GM12878 (cell line): ENCODE measurements around the gene DOCK1. TPM values are rescaled to one million over a fixed set of nuclear protein-coding genes. Genes with fewer than 3 reads are reported as not detected.

ENCODE experiments used
- ATAC-seq: fragments of 200-7000 bp; cut with Tn5 transposase; 3 replicates; pipeline ENCODE4 v1.9.1; 2020; ENCODE audit warnings: mild to moderate bottlenecking, moderate library complexity
- BruUV-seq: library from RNA; stranded (reverse); fragments of 400-500 nt; replicated peaks from 2 replicates; lab custom pipeline; 2021; lab: Mats Ljungman, UMichigan
- CTCF ChIA-PET: fragments of 300-600 bp; sonication (Branson Sonifier 250); formaldehyde crosslinking; extraction: SDS; loops from one replicate; lab custom pipeline; 2021; ENCODE audit warnings: inconsistent platforms; lab: Yijun Ruan, JAX
- POLR2A ChIA-PET: fragments of 350-600 bp; formaldehyde crosslinking; extraction: SDS; loops from one replicate; lab custom pipeline; 2021; ENCODE audit warnings: inconsistent platforms; lab: Charles Lee
- RAD21 ChIA-PET: fragments of 300-600 bp; sonication (Branson Sonifier 250); formaldehyde crosslinking; loops from one replicate; lab custom pipeline; 2023; ENCODE audit warnings: antibody characterized with exemption; ENCODE audit not compliant: unreplicated experiment; lab: Charles Lee
- SMC1A ChIA-PET: fragments of 300-600 bp; sonication (Branson Sonifier 250); formaldehyde crosslinking; loops from one replicate; lab custom pipeline; 2023; ENCODE audit not compliant: unreplicated experiment, uncharacterized antibody; lab: Charles Lee
- DNase-seq: peaks from one replicate; pipeline ENCODE4 v3.0.0-alpha.2; 2011; ENCODE audit warnings: low read depth, low spot score
- FAIRE-seq: peaks from 3 replicates; lab custom pipeline; 2011; peaks lifted over from hg19 to GRCh38; lab: Jason Lieb, UNC
- H2AFZ ChIP-seq: 2 replicates; pipeline ENCODE4 v1.6.0; 2011; ENCODE audit warnings: low read depth, low read length, control low read depth; ENCODE audit not compliant: control insufficient read depth
- H3K27ac ChIP-seq: 2 replicates; pipeline ENCODE4 v1.5.1; 2011; ENCODE audit warnings: control low read depth; ENCODE audit not compliant: control insufficient read depth, insufficient read depth
- H3K27me3 ChIP-seq, 2 experiments: replicated peaks in 1 of 2; 2 replicates each; pipeline versions ENCODE4 v1.6.0 to v1.6.1; 2011; ENCODE audit warnings: low read length in 1 of 2; ENCODE audit not compliant: control insufficient read depth in 2 of 2, insufficient read depth in 2 of 2
- H3K36me3 ChIP-seq, 2 experiments: 2 replicates each; pipeline ENCODE4 v1.5.1; 2011; ENCODE audit warnings: low read length in 1 of 2; ENCODE audit not compliant: control insufficient read depth in 2 of 2, insufficient read depth in 2 of 2
- H3K4me1 ChIP-seq: 2 replicates; pipeline ENCODE4 v1.6.1; 2011; ENCODE audit warnings: mild to moderate bottlenecking, low read length, moderate library complexity, mixed read lengths; ENCODE audit not compliant: control insufficient read depth, insufficient read depth
- H3K4me2 ChIP-seq: 2 replicates; pipeline ENCODE4 v1.6.0; 2011; ENCODE audit warnings: control low read depth; ENCODE audit not compliant: control insufficient read depth, insufficient read depth
- H3K4me3 ChIP-seq: fragments of 200-600 bp; sonication (generic); 2 replicates; pipeline ENCODE4 v1.5.1; 2016
- H3K79me2 ChIP-seq: 2 replicates; pipeline ENCODE4 v1.6.0; 2011; ENCODE audit warnings: low read length; ENCODE audit not compliant: control insufficient read depth, insufficient read depth
- H3K9ac ChIP-seq: 2 replicates; pipeline ENCODE4 v1.8.0; 2011; ENCODE audit warnings: low read length, control low read depth, mixed read lengths; ENCODE audit not compliant: control insufficient read depth, insufficient read depth
- H3K9me3 ChIP-seq: replicated peaks from 3 replicates; pipeline ENCODE4 v1.5.1; 2011; ENCODE audit warnings: mild to moderate bottlenecking, low read length; ENCODE audit not compliant: control insufficient read depth, insufficient read depth
- H4K20me1 ChIP-seq: 2 replicates; pipeline ENCODE4 v1.6.0; 2011; ENCODE audit not compliant: control insufficient read depth, insufficient read depth
- CHD4 ChIP-seq: fragments of 200-600 bp; sonication (generic); IDR thresholded peaks from 2 replicates; pipeline ENCODE4 v1.6.1; 2016; ENCODE audit warnings: mild to moderate bottlenecking
- CREM ChIP-seq: IDR thresholded peaks from 2 replicates; pipeline ENCODE4 v1.6.1; 2014; ENCODE audit warnings: antibody characterized with exemption, low read depth
- JUNB ChIP-seq: IDR thresholded peaks from 2 replicates; pipeline ENCODE4 v1.6.1; 2016; ENCODE audit warnings: antibody characterized with exemption, mild to moderate bottlenecking
- JUND ChIP-seq: IDR thresholded peaks from 2 replicates; pipeline ENCODE4 v1.6.1; 2012; ENCODE audit warnings: low read depth, mild to moderate bottlenecking, low read length, improper control_type of control experiment, moderate library complexity
- NR2C1 ChIP-seq: fragments of 450-650 bp; IDR thresholded peaks from 2 replicates; pipeline ENCODE4 v1.6.1; 2017; ENCODE audit warnings: antibody characterized with exemption, mild to moderate bottlenecking, moderate library complexity
- NR2C2 ChIP-seq: IDR thresholded peaks from 2 replicates; pipeline ENCODE4 v1.6.1; 2011; ENCODE audit warnings: borderline replicate concordance, low read depth; ENCODE audit not compliant: control insufficient read depth, insufficient read length
- NR2F1 ChIP-seq: fragments of 450-650 bp; conservative IDR thresholded peaks from 2 replicates; pipeline ENCODE4 v1.6.1; 2017; ENCODE audit warnings: mild to moderate bottlenecking
- RAD51 ChIP-seq: fragments of 450-650 bp; IDR thresholded peaks from 2 replicates; pipeline ENCODE4 v1.6.1; 2016; ENCODE audit warnings: moderate library complexity, mild to moderate bottlenecking, inconsistent platforms
- SP1 ChIP-seq: IDR thresholded peaks from one replicate; pipeline ENCODE4 v1.6.1; 2011; ENCODE audit warnings: low read depth, low read length
- SUPT20H ChIP-seq: IDR thresholded peaks from 2 replicates; pipeline ENCODE4 v1.6.1; 2011; ENCODE audit warnings: low read depth, mild to moderate bottlenecking, low read length, moderate library complexity, borderline replicate concordance; ENCODE audit not compliant: control insufficient read depth
- YY1 ChIP-seq: IDR thresholded peaks from 2 replicates; pipeline ENCODE4 v1.6.1; 2011; ENCODE audit warnings: low read depth, mild to moderate bottlenecking, low read length
- ZBTB11 ChIP-seq: fragments of 450-650 bp; formaldehyde crosslinking; IDR thresholded peaks from 2 replicates; pipeline ENCODE4 v1.5.0; 2022; ENCODE audit warnings: mild to moderate bottlenecking, missing genetic modification characterization
- ZBTB40 ChIP-seq: fragments of 450-650 bp; IDR thresholded peaks from 2 replicates; pipeline ENCODE4 v1.6.1; 2016; ENCODE audit warnings: mild to moderate bottlenecking, moderate library complexity, borderline replicate concordance
- ZNF592 ChIP-seq: fragments of 450-650 bp; IDR thresholded peaks from 2 replicates; pipeline ENCODE4 v1.6.1; 2017; ENCODE audit warnings: mild to moderate bottlenecking, moderate library complexity
- WGBS: methylation state at CpG from one replicate; pipeline ENCODE4 v1.1.6; 2016; ENCODE audit warnings: low lambda C conversion rate; ENCODE audit not compliant: insufficient replicate concordance, insufficient coverage; ENCODE audit errors: missing lambda C conversion rate; 5-methylcytosine and 5-hydroxymethylcytosine counted together
- in situ Hi-C: fragments of 300-500 bp; cut with MboI; formaldehyde crosslinking; loops from 9 replicates; pipeline ENCODE4 v1.14.3; 2018; ENCODE audit warnings: mixed read lengths
- intact Hi-C: fragments of 100-400 bp; cut with micrococcal nuclease; formaldehyde crosslinking; loops from one replicate; pipeline ENCODE4 v1.14.2; 2022; ENCODE audit not compliant: unreplicated experiment
- polyA plus RNA-seq, 11 experiments: library from polyadenylated mRNA; depleted of rRNA in 4 of 11; unstranded in 6 of 11; stranded (reverse) in 5 of 11; fragments of >200 nt; fragmentation: Nextera tagmentation in 4 of 11; fragmentation: Illumina TruSeq in 1 of 11; extraction: Ambion mirVana in 4 of 11; extraction: Trizol in 1 of 11; gene quantifications; 1 replicate in 1 of 11; 2 replicates in 10 of 11; pipeline versions ENCODE4 v1.2.1 to v1.2.3, GENCODE V29; 2011 to 2016; ENCODE audit warnings: inconsistent platforms in 2 of 11, missing spikeins in 2 of 11, low read depth in 1 of 11
- total RNA-seq, 4 experiments: library from RNA; depleted of rRNA in 3 of 4; stranded (reverse); fragments of >200 nt in 3 of 4; fragmentation: Illumina TruSeq in 1 of 4; extraction: Trizol in 1 of 4; gene quantifications; 2 replicates each; pipeline versions ENCODE4 v1.2.1 to v1.2.3, GENCODE V29; 2013 to 2021

The DOCK1 gene
- total and polyA plus RNA-seq, 10 of the 15 experiments (the other 5 are each of a cell fraction or from before 2014, with no cell fraction given), result 0.05 to 0.18 TPM; not detected in 8

- no peak overlapping the region for H3K4me3 ChIP-seq
- DNase-seq, result no peak
- ChIA-PET POLR2A (no interaction called here), SMC1A (no interaction called here)
- H3K36me3 ChIP-seq, result no peaks in the 10 kb centered on the region
- intact Hi-C loops, result no loop called here
- BruUV-seq, result no TSS peak
- H3K27me3 ChIP-seq, result no peaks in the 10 kb centered on the region
- no peak for TF ChIP-seq CHD4
- no peak for TF ChIP-seq SP1
- TF ChIP-seq NR2C2, result no peak
- no peak for TF ChIP-seq JUNB
- no peak for TF ChIP-seq SUPT20H
- no peak for TF ChIP-seq RAD51
- TF ChIP-seq ZBTB11, result no peak
- no peak for TF ChIP-seq ZBTB40
- no peak for TF ChIP-seq YY1
- no peak for TF ChIP-seq ZNF592
- no peak for TF ChIP-seq JUND
- no peak for TF ChIP-seq CREM
- TF ChIP-seq NR2C1, result no peak
- no peak for TF ChIP-seq NR2F1
- TF ChIP-seq, all 136 proteins: peak for 0
- RAD21 ChIA-PET, result no interaction called here
- no peak overlapping the region for H3K27ac ChIP-seq
- no peaks in the 10 kb centered on the region for H4K20me1 ChIP-seq
- no peak overlapping the region for H3K4me2 ChIP-seq
- WGBS, result 62% methylated on average over 13 of the region's 13 CpGs
- no peak for ATAC-seq
- H3K9me3 ChIP-seq, result no peaks in the 10 kb centered on the region; the same call in 2 of the 3 replicates
- no peaks in the 10 kb centered on the region for H3K79me2 ChIP-seq
- CTCF ChIA-PET, result no interaction called here
- no peak overlapping the region for H2AFZ ChIP-seq
- no peak for FAIRE-seq
- in situ Hi-C loops, result no loop called here
- H3K4me1 ChIP-seq, result no peaks in the 10 kb centered on the region
- no peak overlapping the region for H3K9ac ChIP-seq
These were observed 22.6 kb downstream of the DOCK1 start for GRCh38 chr10:126927799-126928198.
